Hepatocyte (in vitro differentiated cells): ENCODE results near the gene AGFG2. TPM values are rescaled to one million over a fixed set of nuclear protein-coding genes. Genes with fewer than 3 reads are reported as not detected.

ENCODE experiments used
- DNase-seq: peaks from one replicate; pipeline ENCODE4 v3.0.0-alpha.2; 2016; ENCODE audit warnings: low spot score
- H2AFZ ChIP-seq: fragments of 200-600 bp; sonication (generic); 2 replicates; pipeline ENCODE4 v1.6.0; 2016; ENCODE audit warnings: antibody characterized with exemption, mild to moderate bottlenecking
- H3K27ac ChIP-seq: fragments of 200-600 bp; sonication (generic); 2 replicates; pipeline ENCODE4 v1.5.1; 2016; ENCODE audit warnings: mild to moderate bottlenecking
- H3K27me3 ChIP-seq: fragments of 200-600 bp; sonication (generic); 2 replicates; pipeline ENCODE4 v1.6.1; 2016
- H3K36me3 ChIP-seq: fragments of 200-600 bp; sonication (generic); replicated peaks from 2 replicates; pipeline ENCODE4 v1.5.1; 2016; ENCODE audit warnings: low read depth; ENCODE audit not compliant: insufficient read depth
- H3K4me1 ChIP-seq: fragments of 200-600 bp; sonication (generic); 2 replicates; pipeline ENCODE4 v1.5.1; 2016; ENCODE audit warnings: mild to moderate bottlenecking, moderate library complexity; ENCODE audit not compliant: insufficient read depth
- H3K4me2 ChIP-seq: fragments of 200-600 bp; sonication (generic); 2 replicates; pipeline ENCODE4 v1.6.0; 2016
- H3K4me3 ChIP-seq: fragments of 200-600 bp; sonication (generic); 2 replicates; pipeline ENCODE4 v1.5.1; 2016; ENCODE audit warnings: mild to moderate bottlenecking
- H3K79me2 ChIP-seq: fragments of 200-600 bp; sonication (generic); 2 replicates; pipeline ENCODE4 v1.6.0; 2017; ENCODE audit warnings: mild to moderate bottlenecking
- H3K9me2 ChIP-seq: fragments of 200-600 bp; sonication (generic); replicated peaks from 2 replicates; pipeline ENCODE4 v1.6.0; 2017; ENCODE audit warnings: mild to moderate bottlenecking; ENCODE audit not compliant: insufficient read depth
- H3K9me3 ChIP-seq: fragments of 200-600 bp; sonication (generic); 2 replicates; pipeline ENCODE4 v1.5.1; 2016; ENCODE audit warnings: low read depth, mild to moderate bottlenecking
- H4K20me1 ChIP-seq: fragments of 200-600 bp; sonication (generic); 2 replicates; pipeline ENCODE4 v1.6.0; 2016; ENCODE audit warnings: mild to moderate bottlenecking; ENCODE audit not compliant: insufficient read depth, poor library complexity, severe bottlenecking
- EZH2 ChIP-seq: fragments of 200-600 bp; sonication (generic); IDR thresholded peaks from 2 replicates; pipeline ENCODE4 v1.6.1; 2016; ENCODE audit warnings: antibody characterized with exemption, mild to moderate bottlenecking, borderline replicate concordance
- EZH2phosphoT487 ChIP-seq: fragments of 200-600 bp; sonication (generic); IDR thresholded peaks from one replicate; pipeline ENCODE4 v1.6.1; 2018; ENCODE audit warnings: antibody characterized with exemption, mild to moderate bottlenecking, low read depth, moderate library complexity; ENCODE audit not compliant: unreplicated experiment, severe bottlenecking
- WGBS: methylation state at CpG from one replicate; pipeline ENCODE4 v1.1.6; 2016; ENCODE audit warnings: low lambda C conversion rate; ENCODE audit errors: missing lambda C conversion rate; 5-methylcytosine and 5-hydroxymethylcytosine counted together
- polyA plus RNA-seq: library from polyadenylated mRNA; unstranded; fragments of >200 nt; fragmentation: Nextera tagmentation; extraction: Ambion mirVana; gene quantifications from 2 replicates; pipeline ENCODE4 v1.2.1, GENCODE V29; 2016
- total RNA-seq: library from RNA; depleted of rRNA; stranded (reverse); fragments of >200 nt; gene quantifications from 2 replicates; pipeline ENCODE4 v1.2.3, GENCODE V29; 2014
- TF ChIP-seq, protein P1 (sequence below): fragments of 200-600 bp; sonication (generic); IDR thresholded peaks from 2 replicates; pipeline ENCODE4 v1.5.1; 2016; ENCODE audit warnings: antibody characterized with exemption, mild to moderate bottlenecking; ENCODE audit not compliant: poor library complexity

Gene AGFG2
- total and polyA plus RNA-seq, 2 experiments from 2014 or later = 32.8 to 53.7 TPM

DNA sequence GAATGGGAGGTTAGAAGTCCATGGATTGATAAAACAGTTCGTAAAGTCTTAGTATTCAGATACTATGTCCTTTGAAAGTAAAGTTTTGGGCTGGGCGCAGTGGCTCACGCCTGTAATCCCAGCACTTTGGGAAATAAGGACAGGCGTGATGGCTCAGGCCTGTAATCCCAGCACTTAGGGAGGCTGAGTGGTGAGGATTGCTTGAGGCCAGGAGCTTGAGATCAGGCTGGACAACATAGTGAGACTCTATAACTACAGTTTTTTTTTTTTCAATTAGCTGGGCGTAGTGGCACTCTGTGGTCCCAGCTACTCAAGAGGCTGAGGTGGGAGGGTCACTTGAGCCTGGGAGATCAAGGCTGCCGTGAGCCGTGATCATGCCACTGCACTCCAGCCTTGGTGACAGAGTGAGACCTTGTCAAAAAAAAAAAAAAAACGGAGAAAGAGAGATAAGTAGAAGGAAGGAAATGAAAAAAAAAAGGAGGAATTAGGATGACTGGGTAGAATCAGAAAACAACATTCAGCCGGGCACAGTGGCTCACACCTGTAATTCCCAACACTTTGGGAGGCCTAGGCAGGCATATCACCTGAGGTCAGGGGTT lies 25.7 kb upstream of the AGFG2 start:
- Histone ChIP-seq H3K9me3 (no peaks in the 10 kb centered on the region), H3K9me2 (no peaks in the 10 kb centered on the region), H2AFZ (no peak overlapping the region), H3K4me2 (no peak overlapping the region), H4K20me1 (no peaks in the 10 kb centered on the region), H3K27me3 (no peaks in the 10 kb centered on the region), H3K79me2 (no peaks in the 10 kb centered on the region), H3K36me3 (no peaks in the 10 kb centered on the region), H3K4me1 (no peaks in the 10 kb centered on the region), H3K4me3 (no peak overlapping the region), H3K27ac (no peak overlapping the region)
- TF ChIP-seq EZH2 = no peak
- no peak for TF ChIP-seq EZH2phosphoT487
- TF ChIP-seq, protein P1, sequence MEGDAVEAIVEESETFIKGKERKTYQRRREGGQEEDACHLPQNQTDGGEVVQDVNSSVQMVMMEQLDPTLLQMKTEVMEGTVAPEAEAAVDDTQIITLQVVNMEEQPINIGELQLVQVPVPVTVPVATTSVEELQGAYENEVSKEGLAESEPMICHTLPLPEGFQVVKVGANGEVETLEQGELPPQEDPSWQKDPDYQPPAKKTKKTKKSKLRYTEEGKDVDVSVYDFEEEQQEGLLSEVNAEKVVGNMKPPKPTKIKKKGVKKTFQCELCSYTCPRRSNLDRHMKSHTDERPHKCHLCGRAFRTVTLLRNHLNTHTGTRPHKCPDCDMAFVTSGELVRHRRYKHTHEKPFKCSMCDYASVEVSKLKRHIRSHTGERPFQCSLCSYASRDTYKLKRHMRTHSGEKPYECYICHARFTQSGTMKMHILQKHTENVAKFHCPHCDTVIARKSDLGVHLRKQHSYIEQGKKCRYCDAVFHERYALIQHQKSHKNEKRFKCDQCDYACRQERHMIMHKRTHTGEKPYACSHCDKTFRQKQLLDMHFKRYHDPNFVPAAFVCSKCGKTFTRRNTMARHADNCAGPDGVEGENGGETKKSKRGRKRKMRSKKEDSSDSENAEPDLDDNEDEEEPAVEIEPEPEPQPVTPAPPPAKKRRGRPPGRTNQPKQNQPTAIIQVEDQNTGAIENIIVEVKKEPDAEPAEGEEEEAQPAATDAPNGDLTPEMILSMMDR = no peak
- DNase-seq = no peak
- WGBS = 86% methylated on average over 9 of the region's 9 CpGs

DNA sequence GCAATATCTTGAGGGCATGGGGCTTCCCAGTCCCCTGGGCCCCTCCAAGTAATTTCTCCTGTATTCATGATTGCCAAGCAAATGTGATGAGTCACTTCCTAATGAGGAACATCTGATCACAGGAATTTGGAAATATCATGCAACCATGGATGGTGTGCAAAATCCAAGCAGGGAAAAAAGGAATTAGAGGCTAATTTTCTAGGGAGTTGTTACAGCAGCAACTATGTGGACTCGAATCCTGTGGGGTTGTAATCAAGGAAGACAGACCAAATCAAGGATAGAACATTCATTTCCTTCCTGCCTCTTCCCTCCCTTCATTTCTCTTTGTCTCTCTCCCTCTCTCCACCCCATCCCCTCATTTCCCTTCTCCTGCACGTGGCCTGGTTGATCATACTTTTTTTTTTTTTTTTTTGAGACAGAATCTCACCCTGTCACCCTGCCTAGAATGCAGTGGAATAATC lies 23.9 kb upstream of the AGFG2 start:
- Histone ChIP-seq H4K20me1 (no peaks in the 10 kb centered on the region), H3K27me3 (no peaks in the 10 kb centered on the region), H3K4me1 (no peaks in the 10 kb centered on the region), H3K4me2 (no peak overlapping the region), H3K9me2 (no peaks in the 10 kb centered on the region), H3K79me2 (no peaks in the 10 kb centered on the region), H3K36me3 (no peaks in the 10 kb centered on the region), H3K9me3 (no peaks in the 10 kb centered on the region), H3K4me3 (no peak overlapping the region), H3K27ac (no peak overlapping the region), H2AFZ (no peak overlapping the region)
- TF ChIP-seq, protein P1 = no peak
- no peak for TF ChIP-seq EZH2phosphoT487
- no peak for TF ChIP-seq EZH2
- WGBS = 31% methylated on average over 2 of the region's 2 CpGs
- no peak for DNase-seq

DNA sequence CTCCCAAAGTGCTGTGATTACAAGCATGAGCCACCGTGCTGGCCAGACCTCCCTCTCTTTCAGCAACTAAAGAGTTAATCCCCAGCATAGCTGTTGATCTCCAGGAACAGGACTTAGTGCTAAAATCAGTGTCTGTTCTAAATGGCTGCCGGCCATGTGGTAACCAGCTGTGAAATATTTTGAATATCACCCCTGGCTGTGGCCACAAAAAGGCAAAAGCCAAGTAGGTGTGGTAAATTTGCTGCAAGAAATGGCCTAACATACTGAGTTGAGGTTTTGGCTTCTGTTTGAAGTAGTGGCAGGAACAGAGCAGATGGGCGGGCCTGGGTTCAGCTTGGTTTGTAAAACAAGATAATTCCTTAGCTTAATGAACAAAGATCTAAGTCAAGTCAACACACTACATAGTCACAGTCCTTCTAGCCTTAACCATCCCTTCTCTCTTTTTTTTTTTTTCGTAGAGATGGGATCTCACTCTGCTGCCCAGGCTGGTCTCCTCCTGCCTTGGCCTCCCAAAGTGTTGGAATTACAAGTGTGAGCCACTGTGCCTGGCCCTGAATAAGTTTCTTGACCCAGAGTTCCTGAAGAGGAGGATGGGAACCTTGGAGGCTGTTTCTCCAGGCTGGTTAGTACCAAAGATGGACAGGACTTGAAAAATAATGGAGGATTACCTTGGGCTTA lies 22.7 kb upstream of the AGFG2 start:
- Histone ChIP-seq H3K4me2 (no peak overlapping the region), H2AFZ (no peak overlapping the region), H3K9me3 (no peaks in the 10 kb centered on the region), H3K4me3 (no peak overlapping the region), H4K20me1 (no peaks in the 10 kb centered on the region), H3K9me2 (no peaks in the 10 kb centered on the region), H3K27ac (no peak overlapping the region), H3K79me2 (no peaks in the 10 kb centered on the region), H3K27me3 (no peaks in the 10 kb centered on the region), H3K4me1 (no peaks in the 10 kb centered on the region), H3K36me3 (no peaks in the 10 kb centered on the region)
- DNase-seq = peak; percentile 21
- TF ChIP-seq, protein P1 = no peak
- no peak for TF ChIP-seq EZH2phosphoT487
- TF ChIP-seq EZH2 = no peak
- WGBS = 50% methylated on average over 4 of the region's 4 CpGs
